NCI-H345 treated with DMSO at 0.1 percent for 48 hours (cell line): ENCODE data around the gene MEGF6.

Experiments used
- DNase-seq: peaks from one replicate; lab custom pipeline; 2025; ENCODE audit not compliant: unreplicated experiment; lab: John Stamatoyannopoulos, UW

The MEGF6 gene

DNA sequence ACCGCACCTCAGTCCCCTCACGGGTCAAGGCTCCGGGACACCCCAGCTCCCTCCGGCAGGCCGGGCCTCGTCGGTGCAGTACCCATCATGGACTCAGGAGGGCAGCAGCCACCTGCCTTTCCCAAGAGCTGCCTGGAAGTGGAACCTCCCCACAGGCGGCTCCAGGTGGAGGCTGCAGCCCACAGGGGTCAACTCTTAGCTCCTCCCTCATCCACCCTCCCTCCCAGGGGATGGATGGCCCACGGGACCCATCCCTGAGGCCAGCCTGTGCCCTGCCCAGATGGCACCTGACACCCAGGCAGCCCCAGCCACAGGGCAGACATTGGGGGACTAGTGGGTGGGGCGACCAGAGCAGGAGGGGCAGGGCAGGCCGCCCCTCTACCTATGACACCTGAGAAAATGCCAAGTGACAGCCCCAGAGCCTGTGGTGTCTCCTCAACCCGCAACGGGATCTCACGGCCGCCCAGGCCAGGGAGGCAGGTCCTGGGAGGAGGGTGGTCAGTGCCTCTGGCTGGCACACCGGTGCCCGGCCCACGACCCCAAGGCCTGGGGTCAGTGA, 158.0 kb downstream of the MEGF6 start:
- DNase-seq = peak; percentile 52

DNA sequence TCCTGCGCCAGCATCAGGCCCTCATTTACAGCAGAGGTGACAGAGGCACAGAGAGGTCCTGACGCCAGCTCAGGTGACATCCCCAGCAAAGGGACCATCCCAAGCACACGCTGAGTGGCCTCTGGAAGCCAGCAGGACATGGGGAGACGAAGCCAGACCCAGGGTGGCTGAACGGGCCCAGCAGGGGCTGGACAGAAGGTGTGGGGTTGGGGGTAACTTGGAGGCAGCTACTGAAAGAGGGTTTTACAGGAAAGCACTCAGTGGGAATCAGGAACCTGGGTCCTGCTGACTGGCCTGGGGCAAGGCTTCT, 158.5 kb downstream of the MEGF6 start:
- no peak for DNase-seq

DNA sequence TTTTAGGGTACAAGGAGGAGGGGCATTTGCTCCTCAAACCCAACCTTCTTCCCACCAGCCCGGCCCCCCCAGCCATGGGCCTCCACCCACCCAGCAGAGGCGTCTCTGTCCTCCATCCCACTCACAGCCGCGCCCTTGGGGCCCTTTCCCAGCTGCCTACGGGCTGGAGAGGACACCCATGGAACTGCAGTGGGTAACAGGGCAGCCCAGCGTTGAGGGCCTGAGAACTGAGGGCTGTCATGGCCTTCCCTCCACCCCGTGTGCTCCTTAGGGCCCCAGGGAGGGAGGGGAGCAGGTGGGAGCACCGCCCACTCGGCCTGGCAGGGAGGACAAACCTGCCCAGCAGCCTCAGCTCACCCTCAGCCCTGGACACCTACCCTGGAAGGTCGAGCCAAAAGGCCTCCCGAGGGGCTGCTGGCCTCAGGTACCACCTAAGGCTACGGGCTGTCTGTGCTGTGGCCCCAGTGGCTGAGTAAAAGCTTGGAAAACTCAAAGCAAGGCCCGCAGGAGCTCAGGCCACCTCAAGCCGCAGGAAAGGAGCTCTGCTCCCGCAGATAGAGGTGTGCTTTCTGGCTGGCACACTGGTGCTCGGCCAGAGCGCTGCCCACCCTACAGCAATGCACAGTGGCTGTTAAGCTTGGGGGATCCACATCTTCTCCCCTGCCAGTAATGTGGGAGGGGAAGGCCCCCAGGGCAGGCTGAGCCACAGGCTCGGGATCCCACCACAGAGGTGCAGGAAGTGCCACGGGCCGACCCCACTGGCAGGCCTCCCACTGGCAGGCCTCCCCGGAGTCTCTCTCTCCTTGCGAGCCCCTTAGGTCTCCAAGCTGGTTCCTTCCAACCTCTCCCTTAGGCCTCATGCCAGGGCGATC, 159.1 kb downstream of the MEGF6 start:
- no peak for DNase-seq

DNA sequence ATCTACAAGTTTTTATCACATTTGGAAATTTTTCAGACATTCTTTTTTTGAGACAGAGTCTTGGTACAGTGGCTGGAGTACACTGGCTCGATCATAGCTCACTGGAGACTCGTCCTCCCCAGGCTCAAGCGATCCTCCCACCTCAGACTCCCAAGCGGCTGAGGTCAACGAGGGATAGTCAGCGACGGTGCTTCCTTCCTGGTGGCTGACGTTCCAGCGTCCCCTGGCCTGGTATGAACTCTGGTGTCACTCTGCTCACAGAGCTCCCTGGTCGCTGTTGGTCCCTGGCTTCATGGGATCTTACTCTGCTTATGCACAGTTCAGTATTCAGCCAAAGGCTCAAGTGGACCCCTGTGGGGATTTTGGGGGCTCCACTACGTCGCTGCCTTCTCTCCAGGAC, 160.3 kb downstream of the MEGF6 start:
- DNase-seq = no peak

DNA sequence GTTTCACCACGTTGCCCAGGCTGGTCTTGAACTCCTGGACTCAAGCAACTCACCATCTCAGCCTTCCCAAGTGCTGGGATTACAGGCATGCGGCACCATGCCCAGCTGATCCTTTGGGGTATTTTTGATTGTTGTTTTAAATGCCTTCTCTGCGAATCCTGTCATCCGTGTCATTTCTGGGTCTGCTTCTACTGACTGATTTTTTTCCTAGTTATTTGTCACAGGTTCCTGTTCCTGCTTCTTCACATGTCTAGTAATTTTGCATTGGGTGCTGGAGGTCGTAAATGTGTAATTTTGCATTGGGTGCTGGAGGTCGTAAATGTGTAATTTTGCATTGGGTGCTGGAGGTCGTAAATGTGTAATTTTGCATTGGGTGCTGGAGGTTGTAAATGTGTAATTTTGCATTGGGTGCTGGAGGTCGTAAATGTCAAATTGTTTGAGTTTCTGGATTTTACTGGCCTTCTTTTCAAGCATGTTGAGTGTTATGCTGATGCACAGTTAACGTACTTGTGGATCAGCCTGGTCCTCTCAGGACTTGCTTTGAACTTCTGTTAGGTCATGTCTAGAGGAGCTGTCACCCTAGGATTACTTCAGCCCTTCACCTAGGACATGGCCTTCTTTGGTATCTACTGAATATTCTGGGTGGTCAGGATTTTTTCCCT, 161.0 kb downstream of the MEGF6 start:
- no peak for DNase-seq

DNA sequence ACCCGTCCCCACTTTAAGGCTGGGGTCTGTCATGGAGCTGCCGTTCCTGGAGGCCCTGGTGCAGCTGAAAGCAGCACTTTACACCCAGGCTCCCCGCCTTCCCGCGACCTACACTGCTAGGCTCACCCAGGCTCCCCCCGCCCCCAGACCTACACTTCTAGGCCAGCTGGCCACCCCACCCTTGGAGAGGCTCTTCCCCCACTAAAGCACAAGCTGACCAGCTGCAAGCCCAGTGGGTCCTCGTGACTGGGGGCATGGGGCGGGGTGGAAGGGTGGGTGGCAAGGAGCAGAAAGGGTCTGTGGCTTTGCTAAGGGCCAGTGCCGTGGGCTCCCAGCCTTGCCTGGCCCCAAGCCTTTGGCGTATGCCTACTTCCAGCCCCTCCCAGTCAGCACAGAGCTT, 166.6 kb downstream of the MEGF6 start:
- no peak for DNase-seq

DNA sequence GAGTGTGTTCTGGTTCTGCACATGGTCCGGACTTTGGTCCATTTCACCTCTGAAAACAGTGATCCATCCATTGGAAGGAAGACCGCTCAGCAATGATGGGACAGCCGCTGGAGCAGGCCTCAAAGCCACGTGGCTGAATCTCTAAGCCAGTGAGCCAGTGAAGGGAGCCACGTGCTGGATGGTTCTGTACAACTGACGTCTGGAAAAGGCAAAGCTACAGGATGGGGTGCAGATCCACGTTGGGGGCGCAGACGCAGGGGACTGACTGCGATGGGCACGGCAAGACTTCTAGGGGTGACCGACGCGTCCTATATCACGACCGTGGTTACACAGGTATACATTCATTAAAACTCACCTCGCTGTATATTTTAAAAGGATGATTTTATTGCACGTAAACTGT, 167.0 kb downstream of the MEGF6 start:
- DNase-seq = no peak

DNA sequence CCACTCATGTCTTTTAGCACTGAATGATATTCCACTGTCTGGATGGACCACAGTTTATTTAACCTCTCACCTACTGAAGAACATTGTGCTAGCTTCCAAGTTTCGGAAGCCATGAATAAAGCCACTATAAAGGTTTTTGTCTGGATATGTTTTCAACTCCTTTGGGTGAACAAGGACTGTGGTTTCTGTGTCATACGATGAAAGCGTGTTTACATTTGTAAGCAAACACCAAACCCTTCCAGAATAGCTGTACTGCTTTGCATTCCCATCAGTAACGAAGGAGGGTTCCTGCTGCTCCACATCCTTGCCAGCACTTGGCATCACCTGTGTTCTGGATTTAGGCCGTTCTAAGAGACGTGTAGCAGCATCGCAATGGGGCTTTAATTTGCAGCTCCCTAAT, 167.5 kb downstream of the MEGF6 start:
- no peak for DNase-seq

DNA sequence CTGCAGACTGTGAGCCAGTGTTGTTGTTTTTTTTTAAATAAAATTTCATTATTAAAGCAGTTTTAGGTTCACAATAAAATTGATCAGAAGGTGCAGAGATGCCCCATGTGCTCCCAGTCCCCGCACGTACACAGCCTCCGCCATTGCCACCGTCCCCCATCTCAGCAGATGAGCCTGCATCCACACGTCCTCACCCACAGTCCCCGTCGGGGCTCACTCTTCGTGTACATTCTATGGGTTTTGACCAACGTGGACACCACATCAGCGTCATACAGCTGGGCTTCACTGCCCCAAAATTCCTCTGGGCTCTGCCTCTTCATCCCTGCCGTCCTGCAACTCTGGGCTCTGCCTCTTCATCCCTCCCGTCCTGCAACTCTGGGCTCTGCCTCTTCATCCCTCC, 168.4 kb downstream of the MEGF6 start:
- DNase-seq = no peak

DNA sequence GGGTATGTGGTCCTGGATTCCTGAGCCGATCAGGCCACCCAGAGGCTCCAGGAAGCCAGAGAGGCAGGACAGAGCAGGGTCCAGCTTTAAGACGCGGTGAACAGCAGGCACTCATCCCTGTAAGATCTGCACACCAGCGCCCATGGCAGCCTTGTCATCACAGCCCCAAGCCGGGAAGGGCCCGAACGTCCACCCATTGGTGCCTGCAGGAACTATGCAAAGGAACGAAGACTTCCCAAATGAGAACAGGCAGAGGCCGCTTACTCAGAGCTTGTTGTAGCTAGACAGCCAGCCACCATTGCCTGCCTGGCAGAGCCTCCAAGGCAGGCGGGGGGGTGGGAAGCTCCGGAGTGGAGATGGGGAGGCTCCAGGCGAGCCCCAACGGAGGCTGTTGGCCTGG, 169.0 kb downstream of the MEGF6 start:
- no peak for DNase-seq

DNA sequence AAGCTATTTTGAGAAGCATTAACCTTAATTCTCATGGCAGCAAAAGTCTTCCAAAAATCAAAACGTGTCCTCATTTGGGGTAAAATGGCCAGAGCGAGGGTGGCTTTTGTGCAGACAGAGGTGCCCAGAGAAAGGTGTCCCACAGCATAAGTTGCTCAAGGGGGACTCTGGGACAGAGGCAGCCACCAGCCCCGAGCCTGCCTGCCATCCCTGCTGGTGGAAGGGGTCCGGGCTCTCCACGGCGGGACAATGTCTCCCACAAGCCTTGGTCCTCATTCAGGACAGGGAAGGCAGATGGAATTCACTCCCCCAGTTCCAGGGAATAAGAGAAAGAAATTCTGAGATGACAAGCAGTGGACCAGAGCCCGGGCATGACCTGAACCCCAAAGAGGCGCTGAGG, 169.4 kb downstream of the MEGF6 start:
- no peak for DNase-seq

DNA sequence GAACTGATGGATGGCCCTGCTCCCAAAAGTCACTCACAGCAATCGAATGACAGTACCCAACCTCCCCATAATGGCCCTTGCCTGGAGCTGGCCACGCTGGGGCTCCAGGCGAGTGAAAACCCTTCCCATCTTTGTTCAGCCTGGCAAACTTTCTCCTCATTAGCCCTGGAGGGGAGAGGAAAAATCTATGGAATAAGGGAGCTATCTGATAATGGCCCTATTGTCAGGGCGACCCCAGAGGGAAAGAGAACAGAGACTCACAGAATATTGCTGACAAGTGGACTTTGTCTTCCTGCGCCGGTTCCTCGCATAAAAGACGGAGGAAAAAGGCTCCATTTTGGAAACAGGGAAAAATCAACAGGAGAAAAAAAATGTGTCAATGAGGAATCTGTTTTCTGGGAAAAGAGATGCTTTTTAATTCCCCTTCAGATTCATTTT, 169.9 kb downstream of the MEGF6 start:
- DNase-seq = no peak

DNA sequence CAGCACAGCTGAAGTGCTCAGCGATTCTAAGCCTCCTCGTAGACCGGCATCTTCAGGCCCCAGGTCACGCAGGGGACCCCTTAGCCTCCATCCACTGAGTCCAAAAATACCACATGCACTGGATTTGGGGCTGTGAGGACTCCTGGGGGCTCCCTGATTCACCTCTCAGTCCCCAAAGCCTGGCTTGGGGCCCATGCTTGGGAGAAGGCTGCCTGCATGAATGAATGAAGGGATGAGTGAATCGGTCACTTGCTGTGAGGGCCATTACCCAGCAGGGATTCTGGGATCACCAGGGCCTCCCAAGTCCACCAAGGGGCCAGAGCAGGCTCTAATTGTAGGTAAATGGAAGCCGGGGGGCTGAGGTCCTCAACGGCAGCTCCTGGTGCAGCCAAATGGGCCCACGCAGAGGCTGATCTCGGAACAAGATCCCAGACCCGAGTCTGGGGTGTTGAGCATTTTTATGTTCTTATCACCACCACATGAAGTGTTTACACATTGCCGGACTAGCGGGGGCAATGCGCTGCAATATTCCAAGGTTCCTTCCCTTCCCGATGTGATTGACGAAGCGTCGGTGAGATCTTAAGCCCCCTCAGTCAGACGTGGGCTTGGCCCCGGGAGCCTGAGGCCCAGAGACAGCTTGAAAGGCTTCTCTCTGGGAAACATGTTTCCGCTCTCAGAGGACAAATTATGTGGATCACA, 170.4 kb downstream of the MEGF6 start:
- DNase-seq = no peak

DNA sequence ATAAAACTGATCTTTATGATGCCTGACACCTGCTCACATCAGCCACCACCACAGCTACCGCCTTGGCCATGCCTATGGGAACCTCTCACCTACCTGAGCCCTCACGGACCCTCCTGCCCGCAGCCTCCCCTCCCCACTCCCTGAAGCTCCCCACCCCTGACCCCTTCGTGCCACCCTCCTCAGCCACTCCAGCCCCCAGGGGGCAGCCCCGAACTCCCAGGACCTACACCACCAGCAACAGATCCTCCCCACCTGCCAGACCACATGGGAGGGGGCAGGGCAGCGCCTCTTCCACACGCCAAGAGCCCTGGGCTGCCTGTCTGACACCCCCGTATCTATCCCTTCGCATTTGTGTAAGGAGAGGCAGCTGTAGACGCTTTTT, 171.0 kb downstream of the MEGF6 start:
- DNase-seq = no peak
